Gastroesophageal sphincter (tissue), 3 donors: Measurements from ENCODE around the gene DDRGK1.

Source experiments
- CTCF ChIP-seq, 4 experiments: fragments of 200-600 bp in 2 of 4; fragments of 450-650 bp in 2 of 4; sonication (generic) in 1 of 4; IDR thresholded peaks; one replicate each; pipeline ENCODE4 v1.5.1; 2017 to 2019; ENCODE audit warnings: antibody characterized with exemption in 4 of 4, mild to moderate bottlenecking in 2 of 4, moderate library complexity in 2 of 4
- POLR2A ChIP-seq, 2 donors: fragments of 450-650 bp; IDR thresholded peaks; one replicate each; pipeline ENCODE4 v1.6.1; 2017; ENCODE audit warnings: antibody characterized with exemption in 2 of 2, mild to moderate bottlenecking in 2 of 2, moderate library complexity in 1 of 2

GRCh38 chr20:3141757-3142156 is 62.7 kb downstream of the DDRGK1 start:
- TF ChIP-seq CTCF (IDR thresholded peaks at IDR 0.05) (no peak), POLR2A (IDR thresholded peaks at IDR 0.05) (no peak)
